ENCODE data around the gene AMBRA1.
A peak's percentile ranks its signal among the peaks of the same experiment; 100 is the strongest.

Gene AMBRA1

GRCh38 chr11:46537121-46537520 is 56.7 kb downstream of the AMBRA1 start:
- H3K27me3 ChIP-seq: no peaks in the 10 kb centered on the region
- peaks cover 12% of the 10 kb centered on the region for H3K4me1 ChIP-seq
- TF ChIP-seq Cebpa-rat (IDR thresholded peaks at IDR 0.05): no peak
- H3K4me3 ChIP-seq: no peak overlapping the region
- H3K9ac ChIP-seq: no peak overlapping the region
- H3K9me3 ChIP-seq: no peaks in the 10 kb centered on the region
- H3K27ac ChIP-seq: no peak overlapping the region
- peaks cover 100% of the 10 kb centered on the region for H4K20me1 ChIP-seq
- 0 out of 2 replicates have a peak overlapping the region, but pooled peaks have one; percentile 42 for H3K4me2 ChIP-seq
- peaks cover 41% of the 10 kb centered on the region for H3K36me3 ChIP-seq

GRCh38 chr11:46535688-46536087 is 58.1 kb downstream of the AMBRA1 start:
- Histone ChIP-seq H3K36me3 (peaks cover 26% of the 10 kb centered on the region), H3K4me2 (no peak overlapping the region), H3K9me3 (no peaks in the 10 kb centered on the region), H4K20me1 (peaks cover 100% of the 10 kb centered on the region), H3K27ac (no peak overlapping the region), H3K9ac (no peak overlapping the region), H3K4me1 (peaks cover 12% of the 10 kb centered on the region), H3K4me3 (no peak overlapping the region), H3K27me3 (no peaks in the 10 kb centered on the region)
- no peak for TF ChIP-seq Cebpa-rat (IDR thresholded peaks at IDR 0.05)

DNA sequence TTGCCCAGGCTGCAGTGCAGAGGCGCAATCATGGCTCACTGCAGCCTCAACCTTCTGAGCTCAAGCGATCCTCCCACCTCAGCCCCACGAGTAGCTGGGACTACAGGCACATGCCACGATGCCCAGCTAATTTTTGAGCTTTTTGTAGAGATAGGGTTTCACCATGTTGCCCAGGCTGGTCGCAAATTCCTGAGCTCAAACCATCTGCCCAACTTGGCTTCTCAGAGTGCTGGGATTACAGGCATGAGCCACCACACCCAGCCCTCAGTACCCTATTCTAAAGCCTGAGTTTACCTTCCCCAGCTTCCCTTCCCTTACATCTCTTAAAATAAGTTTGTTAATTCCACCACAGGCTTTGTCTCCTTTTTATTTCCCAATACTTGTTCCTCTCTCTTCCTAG is 59.1 kb downstream of the AMBRA1 start:
- Histone ChIP-seq H3K9ac (no peak overlapping the region), H3K27me3 (no peaks in the 10 kb centered on the region), H3K4me1 (peaks cover 12% of the 10 kb centered on the region), H3K4me3 (no peak overlapping the region), H3K36me3 (peaks cover 17% of the 10 kb centered on the region), H3K9me3 (no peaks in the 10 kb centered on the region), H3K27ac (no peak overlapping the region), H3K4me2 (no peak overlapping the region), H4K20me1 (peaks cover 100% of the 10 kb centered on the region)
- no peak for TF ChIP-seq Cebpa-rat (IDR thresholded peaks at IDR 0.05)

GRCh38 chr11:46533396-46534100 is 60.3 kb downstream of the AMBRA1 start:
- Histone ChIP-seq H3K27ac (no peak overlapping the region), H3K4me2 (no peak overlapping the region), H3K36me3 (peaks cover 7% of the 10 kb centered on the region; the same call in 1 of the 2 replicates), H4K20me1 (peaks cover 100% of the 10 kb centered on the region), H3K9ac (no peak overlapping the region), H3K9me3 (no peaks in the 10 kb centered on the region), H3K27me3 (no peaks in the 10 kb centered on the region), H3K4me1 (peaks cover 12% of the 10 kb centered on the region), H3K4me3 (no peak overlapping the region)
- TF ChIP-seq Cebpa-rat (IDR thresholded peaks at IDR 0.05): no peak

DNA sequence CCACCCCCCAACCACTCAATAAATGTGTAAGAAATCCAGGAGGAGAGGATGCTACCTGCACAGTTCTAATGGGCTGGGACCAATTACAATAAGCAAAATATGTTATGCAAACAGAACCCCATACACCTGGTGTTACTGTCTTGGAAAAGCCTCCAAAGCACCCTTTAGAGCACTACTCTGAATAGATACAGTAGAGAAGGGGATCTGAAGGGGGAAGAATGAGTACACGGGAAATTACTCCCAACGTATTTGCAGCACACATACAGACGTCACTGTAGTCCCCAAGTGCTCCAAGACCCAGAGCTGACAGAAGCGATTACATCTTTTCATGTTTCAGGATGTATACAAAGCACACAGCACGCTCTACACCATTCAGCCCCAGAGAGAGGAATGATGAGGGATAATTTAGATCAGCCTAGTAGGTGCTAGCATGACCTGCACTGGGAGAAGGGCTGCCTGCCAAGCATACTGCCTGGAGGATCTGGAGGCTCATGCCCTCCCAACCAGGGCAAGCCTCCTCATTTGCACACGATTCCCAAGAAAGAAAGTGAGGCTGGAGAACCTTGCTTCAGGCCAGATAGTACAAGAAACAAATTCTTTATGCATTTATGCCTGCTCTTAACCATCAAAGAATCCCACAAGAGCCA is 63.8 kb downstream of the AMBRA1 start:
- Histone ChIP-seq H3K4me3 (no peak overlapping the region), H3K36me3 (peaks cover 16% of the 10 kb centered on the region), H3K9ac (no peak overlapping the region), H3K4me1 (peaks cover 16% of the 10 kb centered on the region; the same call in 1 of the 2 replicates), H4K20me1 (peaks cover 98% of the 10 kb centered on the region), H3K9me3 (peaks cover 12% of the 10 kb centered on the region; the same call in 1 of the 2 replicates), H3K27me3 (no peaks in the 10 kb centered on the region), H3K27ac (no peak overlapping the region), H3K4me2 (no peak overlapping the region)
- TF ChIP-seq Cebpa-rat (IDR thresholded peaks at IDR 0.05): no peak

- H4K20me1 ChIP-seq: peaks cover 98% of the 10 kb centered on the region
- TF ChIP-seq Cebpa-rat (IDR thresholded peaks at IDR 0.05): no peak
Measured at GRCh38 chr11:46529095-46529905, 64.5 kb downstream of the AMBRA1 start.

DNA sequence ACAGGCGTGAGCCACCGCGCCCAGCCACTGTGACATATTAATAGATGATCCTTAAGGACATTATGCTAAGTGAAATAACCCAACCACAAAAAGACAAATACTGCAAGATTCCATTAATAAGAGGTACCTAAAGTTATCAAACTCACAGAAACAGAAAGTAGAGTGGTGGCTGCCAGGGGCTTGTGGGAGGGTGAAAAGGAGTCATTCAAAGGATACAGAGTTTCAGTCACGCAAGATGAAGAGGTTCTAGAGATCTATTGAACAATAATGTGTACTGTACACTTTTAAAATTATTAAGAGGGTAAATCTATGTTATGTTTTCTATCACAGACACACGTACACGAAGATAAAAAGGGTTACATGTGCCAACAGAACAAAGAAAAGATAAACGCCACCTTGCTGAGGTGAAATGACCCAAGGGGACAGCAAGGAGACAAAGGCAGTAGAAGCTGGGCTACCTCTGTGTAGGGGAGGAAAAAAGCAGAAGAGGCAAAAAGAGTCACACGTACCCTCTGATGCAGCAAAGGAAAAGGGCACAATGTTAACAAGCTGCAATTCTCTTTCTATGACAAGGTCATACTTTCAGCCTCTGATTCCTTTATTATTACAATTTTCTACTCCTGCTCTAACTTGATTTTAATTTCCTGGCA is 65.3 kb downstream of the AMBRA1 start:
- Histone ChIP-seq H4K20me1 (peaks cover 98% of the 10 kb centered on the region), H3K27ac (no peak overlapping the region)

More at GRCh38 chr11:46529095-46529905, 64.5 kb downstream of the AMBRA1 start:
- H3K4me1 ChIP-seq: peaks cover 16% of the 10 kb centered on the region; the same call in 1 of the 2 replicates
- H3K4me2 ChIP-seq: no peak overlapping the region
- no peaks in the 10 kb centered on the region for H3K27me3 ChIP-seq
- peaks cover 12% of the 10 kb centered on the region; the same call in 1 of the 2 replicates for H3K9me3 ChIP-seq
- H3K27ac ChIP-seq: no peak overlapping the region
- H3K4me3 ChIP-seq: no peak overlapping the region
- H3K9ac ChIP-seq: no peak overlapping the region
- peaks cover 16% of the 10 kb centered on the region for H3K36me3 ChIP-seq

DNA sequence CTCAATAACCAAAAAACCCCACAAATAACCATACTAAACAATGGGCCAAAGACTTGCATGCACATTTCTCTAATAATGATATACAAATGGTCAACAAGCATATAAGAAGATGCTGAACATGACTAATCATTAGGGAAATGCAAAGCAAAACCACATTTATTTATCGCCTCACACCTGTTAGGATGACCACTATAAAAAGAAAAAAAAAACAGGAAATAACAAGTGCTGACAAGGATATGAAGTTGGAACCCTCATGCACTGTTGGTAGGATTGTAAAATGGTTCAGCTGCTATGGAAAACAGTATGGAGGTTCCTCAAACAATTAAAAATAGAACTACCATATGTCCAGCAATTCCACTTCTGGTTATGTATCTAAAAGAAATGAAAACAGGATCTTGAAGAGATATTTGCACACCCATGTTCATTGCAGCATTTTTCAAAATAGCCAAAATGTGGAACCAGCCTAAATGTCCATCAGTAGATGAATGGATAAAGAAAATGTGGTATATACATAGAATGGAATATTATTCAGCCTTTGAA is 66.2 kb downstream of the AMBRA1 start:
- Histone ChIP-seq H3K9me3 (peaks cover 12% of the 10 kb centered on the region; the same call in 1 of the 2 replicates), H3K27ac (no peak overlapping the region), H3K27me3 (no peaks in the 10 kb centered on the region), H3K4me3 (no peak overlapping the region), H3K36me3 (peaks cover 16% of the 10 kb centered on the region), H3K4me1 (peaks cover 31% of the 10 kb centered on the region), H3K4me2 (no peak overlapping the region), H3K9ac (no peak overlapping the region), H4K20me1 (peaks cover 98% of the 10 kb centered on the region)
- TF ChIP-seq Cebpa-rat (IDR thresholded peaks at IDR 0.05): no peak

More for the DNA sequence above, 65.3 kb downstream of the AMBRA1 start:
- H3K9ac ChIP-seq: no peak overlapping the region
- peaks cover 16% of the 10 kb centered on the region for H3K36me3 ChIP-seq
- H3K27me3 ChIP-seq: no peaks in the 10 kb centered on the region
- no peak for TF ChIP-seq Cebpa-rat (IDR thresholded peaks at IDR 0.05)
- peaks cover 12% of the 10 kb centered on the region; the same call in 1 of the 2 replicates for H3K9me3 ChIP-seq
- H3K4me1 ChIP-seq: peaks cover 22% of the 10 kb centered on the region
- H3K4me2 ChIP-seq: no peak overlapping the region
- no peak overlapping the region for H3K4me3 ChIP-seq
